HAP-1 (cell line): Measurements from ENCODE around the gene ZNF598.
A peak's percentile ranks its signal among the peaks of the same experiment; 100 is the strongest.
"Not testable (repeated sequence)": the region's sequence is repeated elsewhere in the genome, so short reads cannot be mapped to it uniquely, and the experiment has no call there.

Experiments
- DNase-seq, 2 experiments: peaks; one replicate each; pipeline ENCODE4 v3.0.0-alpha.2; 2016 to 2020; ENCODE audit warnings: low spot score in 2 of 2
- H3K27me3 ChIP-seq: fragments of 250-450 bp; sonication (Bioruptor Pico); 2 replicates; pipeline ENCODE4 v1.5.1; 2020; ENCODE audit warnings: low read depth, mild to moderate bottlenecking, moderate library complexity
- H3K36me3 ChIP-seq: fragments of 250-450 bp; sonication (Bioruptor Pico); replicated peaks from 2 replicates; pipeline ENCODE4 v1.5.1; 2020; ENCODE audit warnings: mild to moderate bottlenecking
- H3K4me1 ChIP-seq: fragments of 250-450 bp; sonication (Bioruptor Pico); 2 replicates; pipeline ENCODE4 v1.5.1; 2020; ENCODE audit warnings: mild to moderate bottlenecking
- H3K4me3 ChIP-seq: fragments of 250-450 bp; sonication (Bioruptor Pico); 2 replicates; pipeline ENCODE4 v1.5.1; 2020; ENCODE audit warnings: mild to moderate bottlenecking, moderate library complexity
- H3K9me3 ChIP-seq: fragments of 250-450 bp; sonication (Bioruptor Pico); 2 replicates; pipeline ENCODE4 v1.5.1; 2020; ENCODE audit warnings: mild to moderate bottlenecking, moderate library complexity
- in situ Hi-C: fragments of 300-500 bp; cut with MboI; formaldehyde crosslinking; loops from 3 replicates; pipeline ENCODE4 v1.14.3; 2020; ENCODE audit warnings: low sequenced_read_pairs, inconsistent platforms, mixed read lengths

ZNF598 gene

GRCh38 chr16:1960665-1961630 is 48.7 kb downstream of the ZNF598 start:
- no peaks in the 10 kb centered on the region for H3K9me3 ChIP-seq
- peaks cover 32% of the 10 kb centered on the region for H3K4me1 ChIP-seq
- H3K4me3 ChIP-seq = peak overlapping the region; percentile 89
- in situ Hi-C loops = no loop called here
- peaks cover 48% of the 10 kb centered on the region for H3K36me3 ChIP-seq
- DNase-seq = peak; percentile 68 to 77
- no peaks in the 10 kb centered on the region for H3K27me3 ChIP-seq

- in situ Hi-C loops = no loop called here
- Histone ChIP-seq H3K36me3 (peaks cover 38% of the 10 kb centered on the region), H3K4me3 (peak within 1 kb of the TSS; percentile 89), H3K27me3 (no peaks in the 10 kb centered on the region), H3K4me1 (peaks cover 29% of the 10 kb centered on the region), H3K9me3 (no peaks in the 10 kb centered on the region)
- peak; percentile 81 to 95 for DNase-seq
Measured at GRCh38 chr16:1959269-1960039, 50.2 kb downstream of the ZNF598 start, which contains the start of gene NDUFB10. NDUFB10 (plus strand) TSS chr16:1959538; CDS start chr16:1959625, 87 bp downstream.

GRCh38 chr16:1958715-1959268 is 50.8 kb downstream of the ZNF598 start:
- in situ Hi-C loops = no loop called here
- DNase-seq = no peak
- Histone ChIP-seq H3K4me1 (peaks cover 29% of the 10 kb centered on the region), H3K9me3 (no peaks in the 10 kb centered on the region), H3K27me3 (no peaks in the 10 kb centered on the region), H3K4me3 (peak overlapping the region; percentile 89), H3K36me3 (peaks cover 32% of the 10 kb centered on the region)

GRCh38 chr16:1958143-1958491 is 51.5 kb downstream of the ZNF598 start:
- H3K4me3 ChIP-seq, H3K27me3 ChIP-seq, DNase-seq, H3K9me3 ChIP-seq, in situ Hi-C loops: not testable (repeated sequence)
- Histone ChIP-seq H3K4me1 (peaks cover 29% of the 10 kb centered on the region), H3K36me3 (peaks cover 25% of the 10 kb centered on the region)

GRCh38 chr16:1957434-1958142 is 52.0 kb downstream of the ZNF598 start:
- H3K9me3 ChIP-seq, H3K4me3 ChIP-seq, DNase-seq, H3K27me3 ChIP-seq, in situ Hi-C loops: not testable (repeated sequence)
- peaks cover 27% of the 10 kb centered on the region for H3K4me1 ChIP-seq
- H3K36me3 ChIP-seq = peaks cover 20% of the 10 kb centered on the region

- in situ Hi-C loops = no loop called here
- Histone ChIP-seq H3K4me1 (peaks cover 3% of the 10 kb centered on the region; the same call in 1 of the 2 replicates), H3K4me3 (no peak overlapping the region)
Measured at GRCh38 chr16:1953734-1954133, 55.9 kb downstream of the ZNF598 start.

GRCh38 chr16:1950559-1950958 is 59.1 kb downstream of the ZNF598 start:
- no peaks in the 10 kb centered on the region for H3K9me3 ChIP-seq
- in situ Hi-C loops = no loop called here
- peaks cover 3% of the 10 kb centered on the region; the same call in 1 of the 2 replicates for H3K4me1 ChIP-seq

More at GRCh38 chr16:1953734-1954133, 55.9 kb downstream of the ZNF598 start:
- Histone ChIP-seq H3K36me3 (no peaks in the 10 kb centered on the region), H3K9me3 (no peaks in the 10 kb centered on the region), H3K27me3 (no peaks in the 10 kb centered on the region)
- no peak for DNase-seq

GRCh38 chr16:1950047-1950446 is 59.6 kb downstream of the ZNF598 start:
- in situ Hi-C loops = no loop called here
- Histone ChIP-seq H3K9me3 (no peaks in the 10 kb centered on the region), H3K4me3 (no peak overlapping the region), H3K36me3 (no peaks in the 10 kb centered on the region), H3K27me3 (no peaks in the 10 kb centered on the region), H3K4me1 (peaks cover 3% of the 10 kb centered on the region; the same call in 1 of the 2 replicates)
- no peak for DNase-seq

More at GRCh38 chr16:1950559-1950958, 59.1 kb downstream of the ZNF598 start:
- no peaks in the 10 kb centered on the region for H3K36me3 ChIP-seq
- H3K4me3 ChIP-seq = no peak overlapping the region
- no peak for DNase-seq
- H3K27me3 ChIP-seq = no peaks in the 10 kb centered on the region

- in situ Hi-C loops = no loop called here
- no peak for DNase-seq
- Histone ChIP-seq H3K27me3 (no peaks in the 10 kb centered on the region), H3K4me1 (peaks cover 3% of the 10 kb centered on the region; the same call in 1 of the 2 replicates), H3K9me3 (no peaks in the 10 kb centered on the region), H3K36me3 (no peaks in the 10 kb centered on the region), H3K4me3 (no peak overlapping the region)
Measured at GRCh38 chr16:1949507-1949906, 60.1 kb downstream of the ZNF598 start.
